HG02763 (cell line): ENCODE results near the gene GPR171.
A peak's percentile ranks its signal among the peaks of the same experiment; 100 is the strongest.

ENCODE experiments used
- ATAC-seq: cut with Tn5 transposase; IDR thresholded peaks from one replicate; pipeline ENCODE4 v1.9.1; 2021; ENCODE audit warnings: mild to moderate bottlenecking, moderate library complexity; ENCODE audit not compliant: unreplicated experiment

The GPR171 gene

DNA sequence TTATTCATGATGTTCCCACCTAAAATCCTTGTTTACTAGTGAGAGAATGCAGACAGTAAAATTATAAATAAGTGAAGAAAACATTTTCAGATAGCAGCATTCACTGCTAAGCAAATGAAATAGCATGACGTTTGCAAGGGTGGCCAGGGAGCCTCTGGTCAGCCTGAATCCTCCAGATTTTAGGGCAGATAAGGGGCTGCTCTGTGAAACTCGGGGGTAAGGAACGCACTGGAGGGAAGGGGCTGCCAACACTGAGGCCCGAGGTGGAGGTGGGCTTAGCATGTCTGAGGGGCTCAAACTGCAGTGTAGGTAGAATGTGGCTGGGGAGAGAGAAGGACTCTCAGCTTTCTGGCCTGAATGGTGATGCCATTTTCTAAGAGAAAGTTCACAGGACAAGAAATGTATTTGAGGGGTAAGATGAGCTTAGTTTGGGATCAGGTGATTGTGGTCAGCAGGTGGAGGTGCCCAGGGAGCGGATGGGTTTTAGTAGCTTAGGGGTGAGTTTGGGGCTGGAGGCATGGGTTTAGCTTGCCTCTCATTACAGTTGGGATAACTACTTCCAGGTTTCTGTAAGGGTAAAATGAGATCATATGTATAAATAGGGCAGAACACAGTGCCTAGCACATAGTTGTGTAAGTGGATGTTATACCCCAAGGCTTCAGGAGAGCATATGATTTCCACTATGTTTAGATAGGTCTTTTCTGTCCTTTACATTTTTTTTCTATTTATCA lies 20.5 kb downstream of the GPR171 start:
- ATAC-seq: no peak

DNA sequence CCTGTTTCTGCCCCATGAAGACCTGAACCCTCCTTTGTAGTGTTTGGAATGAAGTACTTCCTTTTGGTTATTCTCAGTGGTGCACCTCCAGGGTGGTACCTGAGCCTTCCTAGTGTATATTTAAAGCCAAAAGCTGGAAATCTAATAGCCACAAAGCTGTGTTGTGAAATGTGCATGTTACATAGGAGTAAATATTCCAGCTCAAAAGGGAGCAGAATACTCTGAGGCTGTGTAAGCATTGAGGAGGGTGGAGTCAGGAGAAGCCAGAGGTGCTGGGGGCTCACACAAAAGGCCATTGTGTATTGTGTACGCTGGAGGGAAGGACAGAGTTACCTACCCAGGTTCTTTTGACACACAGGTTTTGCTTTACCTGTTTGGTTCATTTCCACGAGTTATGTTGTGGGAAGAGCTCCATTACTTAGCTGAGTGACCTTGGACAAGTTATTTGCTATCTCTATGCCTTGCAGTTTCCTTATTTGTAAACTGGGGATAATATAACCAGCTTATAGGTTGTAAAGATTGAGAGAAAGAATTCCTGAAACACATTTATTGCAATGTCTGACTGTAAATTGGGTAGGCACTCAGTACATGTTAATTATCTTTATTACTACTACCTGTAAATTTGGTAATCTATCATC lies 24.7 kb downstream of the GPR171 start:
- no peak for ATAC-seq

DNA sequence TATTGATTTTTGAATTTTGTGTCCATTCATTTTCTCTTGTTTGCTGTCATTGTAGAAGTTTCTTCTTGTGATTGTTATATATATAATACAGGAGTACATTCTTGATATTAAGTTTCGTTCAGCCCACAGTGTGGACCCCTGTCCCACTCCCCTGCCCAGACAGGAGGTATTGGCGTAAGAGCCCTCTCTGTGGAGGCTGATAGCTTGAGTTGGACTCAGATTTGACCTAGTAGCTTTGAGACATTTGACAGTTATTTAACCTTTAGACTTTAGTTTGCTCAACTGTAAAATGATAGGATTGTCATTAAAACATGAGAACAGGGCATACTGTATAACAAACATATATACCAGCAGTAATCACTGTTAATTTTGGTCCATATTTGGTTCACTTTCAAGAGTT lies 27.1 kb downstream of the GPR171 start:
- no peak for ATAC-seq

DNA sequence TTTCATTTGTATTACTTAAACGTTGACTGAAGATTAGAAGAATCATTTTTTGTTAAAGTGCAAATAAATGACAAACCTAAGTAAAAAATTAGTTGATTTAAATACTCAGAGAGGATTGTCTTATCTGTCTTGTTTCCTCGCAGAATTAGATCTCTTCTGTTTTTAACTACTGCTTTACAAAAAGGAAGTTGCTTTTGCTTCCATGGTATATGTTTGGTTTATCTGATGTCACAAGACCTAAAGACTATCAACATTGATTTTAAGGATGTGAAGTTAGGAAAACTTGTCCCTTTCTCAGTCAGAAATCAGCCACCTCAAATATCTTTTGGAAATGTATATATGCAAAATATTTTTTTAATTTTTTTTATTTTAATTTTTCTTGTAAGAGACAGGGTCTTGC lies 28.7 kb downstream of the GPR171 start:
- no peak for ATAC-seq

DNA sequence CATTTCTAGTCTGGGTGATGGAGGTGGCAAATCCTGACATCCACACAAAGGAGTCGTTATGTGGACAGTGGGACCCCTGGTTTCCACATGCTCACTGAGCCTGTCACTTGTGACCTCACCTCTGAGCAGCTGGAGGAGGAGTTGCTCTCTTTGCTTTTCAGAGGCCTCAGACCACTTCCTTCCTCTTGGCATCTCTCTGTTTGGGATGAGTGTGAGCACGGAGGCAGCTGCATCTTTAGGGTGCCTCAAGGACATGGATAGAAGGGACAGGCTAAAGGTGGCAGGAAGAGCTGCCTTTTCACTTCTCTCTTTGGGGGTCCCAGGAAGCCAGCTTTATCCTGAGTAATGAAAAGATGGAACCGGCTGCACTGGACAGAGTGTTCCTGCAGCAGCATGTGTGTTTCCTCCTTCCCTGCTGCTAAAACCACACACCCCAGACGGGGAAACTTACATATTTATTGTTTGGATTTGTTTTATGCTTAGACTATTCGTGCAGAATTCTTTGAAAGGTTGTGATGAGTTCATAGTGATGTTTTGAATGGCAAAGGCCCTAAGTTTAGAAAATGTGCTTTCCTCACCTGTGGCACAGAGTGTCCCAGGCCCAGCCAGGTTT lies 31.8 kb downstream of the GPR171 start:
- ATAC-seq: peak; percentile 63

DNA sequence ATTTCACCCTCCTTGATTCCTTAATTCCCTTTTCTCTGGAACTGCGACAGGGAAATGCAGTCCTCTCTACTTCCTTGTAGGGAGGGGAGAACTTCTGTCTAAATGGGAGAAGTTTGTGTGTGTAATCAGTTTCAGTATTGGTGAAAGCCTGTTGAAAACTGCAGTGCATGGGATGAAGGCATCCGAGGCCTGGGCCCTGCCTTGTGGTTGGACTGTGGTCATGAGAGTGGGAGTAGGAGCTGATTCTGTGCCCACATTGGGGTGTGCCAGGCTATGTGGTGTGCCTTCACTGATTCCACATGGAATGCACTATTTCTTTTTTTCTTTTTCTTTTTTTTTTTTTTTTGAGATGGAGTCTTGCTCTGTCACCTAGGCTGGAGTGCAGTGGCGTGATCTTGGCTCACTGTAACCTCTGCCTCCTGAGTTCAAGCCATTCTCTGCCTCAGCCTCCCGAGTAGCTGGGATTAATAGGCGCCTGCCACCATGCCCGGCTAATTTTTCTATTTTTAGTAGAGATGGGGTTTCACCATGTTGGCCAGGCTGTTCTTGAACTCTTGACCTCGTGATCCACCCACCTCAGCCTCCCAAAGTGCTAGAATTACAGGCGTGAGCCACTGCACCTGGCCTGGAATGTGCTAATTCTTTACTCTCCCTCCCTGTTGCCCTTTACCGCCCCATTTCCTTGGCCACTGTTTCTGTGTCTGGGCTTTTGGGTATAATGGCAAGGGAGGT lies 32.9 kb downstream of the GPR171 start:
- peak; percentile 37 for ATAC-seq

DNA sequence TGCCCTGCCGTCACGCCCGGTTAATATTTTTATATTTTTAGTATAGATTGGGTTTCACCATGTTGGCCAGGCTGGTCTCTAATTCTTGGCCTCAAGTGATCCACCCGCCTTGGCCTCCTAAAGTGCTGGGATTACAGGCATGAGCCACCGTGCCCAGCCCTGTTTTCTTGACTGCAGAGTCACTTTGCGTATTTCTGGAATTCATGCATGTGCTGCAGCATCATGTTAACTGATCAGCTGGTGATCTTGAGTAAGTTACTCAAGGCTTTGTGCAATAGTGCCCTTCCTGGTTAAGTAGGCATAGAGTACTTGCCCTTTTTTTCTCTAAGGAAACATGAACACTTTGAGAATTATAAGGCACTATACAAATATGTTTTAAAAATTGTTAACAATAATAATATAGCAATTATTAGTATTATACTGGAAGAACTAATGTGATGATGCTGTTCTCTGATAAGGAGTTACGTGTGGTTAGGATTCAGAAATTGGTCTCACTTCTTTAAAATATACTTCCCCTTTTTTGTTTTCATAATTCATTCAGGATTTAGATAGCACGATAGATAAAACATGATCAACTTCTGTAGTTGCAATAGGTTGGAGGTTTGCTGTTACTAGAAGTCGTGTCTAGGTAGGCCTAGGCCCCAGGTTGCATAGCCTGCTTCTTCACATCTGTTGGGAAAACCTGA lies 33.6 kb downstream of the GPR171 start:
- peak; percentile 25 for ATAC-seq

DNA sequence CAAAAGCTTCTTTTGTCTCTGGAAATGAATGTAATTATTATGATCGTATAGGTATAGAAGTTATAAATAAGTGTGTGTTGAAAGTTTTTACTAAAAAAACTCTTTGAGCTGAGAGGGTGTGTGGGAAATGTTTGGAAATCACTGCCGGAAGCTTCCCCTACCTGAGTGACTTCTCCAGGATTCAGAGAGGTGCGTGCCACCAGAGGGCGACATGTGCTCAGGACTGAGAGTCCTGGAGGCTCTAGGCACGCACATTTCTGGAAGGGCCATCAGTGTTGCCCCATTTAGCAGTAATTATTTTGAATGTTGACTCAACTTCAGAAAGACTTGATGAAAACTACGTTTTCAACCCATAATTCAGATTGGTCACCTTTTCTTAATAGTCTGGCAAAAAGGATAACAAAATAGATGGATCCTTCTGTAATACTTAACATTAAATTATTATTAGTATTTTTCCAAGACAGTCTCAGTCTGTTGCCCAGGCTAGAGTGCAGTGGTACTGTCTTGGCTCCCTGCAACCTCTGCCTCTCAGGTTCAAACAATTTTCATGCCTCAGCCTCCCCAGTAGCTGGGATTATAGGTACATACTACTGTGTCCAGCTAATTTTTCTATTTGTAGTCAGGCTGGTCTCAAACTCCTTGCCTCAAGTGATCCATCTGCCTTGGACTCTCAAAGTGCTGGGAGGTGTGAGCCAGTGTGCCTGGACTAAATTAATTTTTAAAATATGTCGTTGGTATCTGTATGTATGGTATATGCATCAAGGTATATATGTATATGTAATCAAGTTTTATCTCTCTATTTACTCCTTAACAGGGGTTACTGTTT lies 34.5 kb downstream of the GPR171 start:
- no peak for ATAC-seq

DNA sequence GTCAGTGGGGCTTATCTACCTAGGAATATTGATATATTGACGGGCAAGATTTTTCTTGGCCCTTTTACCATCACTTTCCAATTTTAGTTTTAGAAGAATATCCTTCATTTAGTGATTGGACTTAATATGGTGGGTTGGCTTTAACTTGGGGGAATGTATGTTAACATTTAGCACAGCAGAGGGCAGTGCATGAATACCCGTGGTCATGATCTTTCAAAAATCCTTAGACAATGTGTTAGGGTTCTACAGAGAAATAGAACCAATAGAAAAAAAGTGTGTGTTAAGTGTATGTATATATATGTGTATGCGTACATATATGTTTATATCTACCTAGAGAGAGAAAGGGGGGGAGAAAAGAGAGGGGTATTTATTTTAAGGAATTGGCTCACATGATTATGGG lies 36.9 kb downstream of the GPR171 start:
- no peak for ATAC-seq

DNA sequence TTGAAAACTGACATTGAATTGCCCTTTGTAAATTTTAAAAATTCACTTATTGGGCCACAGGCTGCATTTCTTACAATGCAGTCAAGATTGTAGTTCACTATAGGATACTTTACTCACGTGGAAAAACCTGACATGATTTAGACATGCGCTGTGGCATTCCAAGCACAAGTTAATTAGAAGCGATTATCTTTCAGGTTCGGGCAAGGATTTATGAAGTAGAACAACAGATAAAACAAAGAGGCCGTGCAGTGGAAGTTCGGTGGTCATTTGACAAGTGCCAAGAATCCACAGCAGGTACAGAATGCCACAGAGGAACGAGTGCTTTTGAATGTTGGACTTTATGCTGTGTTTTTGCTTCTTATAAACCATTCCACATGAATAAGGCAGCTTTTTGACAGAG lies 37.8 kb downstream of the GPR171 start:
- no peak for ATAC-seq

DNA sequence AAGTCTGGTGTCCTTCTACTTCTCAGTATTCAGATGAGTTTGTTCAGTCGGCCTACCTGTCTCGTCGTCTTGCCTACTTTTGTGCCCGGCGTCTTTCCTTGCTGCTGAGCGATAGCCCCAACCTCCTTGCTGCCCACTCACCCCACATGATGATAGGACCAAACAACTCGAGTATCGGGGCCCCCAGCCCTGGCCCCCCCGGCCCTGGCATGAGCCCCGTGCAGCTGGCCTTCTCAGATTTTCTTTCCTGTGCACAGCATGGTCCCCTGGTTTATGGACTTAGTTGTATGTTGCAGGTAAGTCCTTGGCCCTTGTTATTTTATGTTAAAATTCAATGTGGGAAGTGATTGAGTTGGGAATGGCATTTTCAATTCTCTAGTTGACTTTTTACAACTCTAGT lies 43.2 kb downstream of the GPR171 start:
- no peak for ATAC-seq

DNA sequence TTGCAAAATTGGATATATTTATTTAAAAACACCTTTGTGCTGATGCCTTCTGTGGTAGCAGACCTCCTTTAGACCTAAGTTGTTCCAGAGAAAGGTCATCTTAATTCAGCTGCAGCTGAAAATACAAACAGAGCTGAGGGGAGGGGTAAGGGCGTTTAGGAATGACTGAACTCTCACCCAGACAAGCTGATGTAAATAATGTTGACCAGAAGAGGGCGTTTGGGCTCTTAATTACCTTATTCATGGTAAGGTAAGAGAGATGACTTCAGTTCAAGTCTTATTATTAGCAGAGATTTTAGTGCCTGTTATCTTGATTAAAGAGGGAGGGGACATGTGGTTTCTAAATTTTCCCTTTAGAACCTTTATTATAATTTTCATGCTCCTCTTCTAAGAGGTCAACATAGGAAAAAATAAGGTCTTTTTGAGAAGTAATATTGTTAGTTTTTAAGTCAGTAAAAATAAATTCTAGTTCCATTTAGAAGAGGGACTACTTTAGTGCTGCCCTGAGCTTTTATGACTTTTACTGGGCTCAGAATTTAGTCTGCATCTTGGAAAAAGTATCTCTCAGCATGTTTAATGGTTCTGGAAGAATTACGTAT lies 46.3 kb downstream of the GPR171 start:
- ATAC-seq: peak; percentile 66

DNA sequence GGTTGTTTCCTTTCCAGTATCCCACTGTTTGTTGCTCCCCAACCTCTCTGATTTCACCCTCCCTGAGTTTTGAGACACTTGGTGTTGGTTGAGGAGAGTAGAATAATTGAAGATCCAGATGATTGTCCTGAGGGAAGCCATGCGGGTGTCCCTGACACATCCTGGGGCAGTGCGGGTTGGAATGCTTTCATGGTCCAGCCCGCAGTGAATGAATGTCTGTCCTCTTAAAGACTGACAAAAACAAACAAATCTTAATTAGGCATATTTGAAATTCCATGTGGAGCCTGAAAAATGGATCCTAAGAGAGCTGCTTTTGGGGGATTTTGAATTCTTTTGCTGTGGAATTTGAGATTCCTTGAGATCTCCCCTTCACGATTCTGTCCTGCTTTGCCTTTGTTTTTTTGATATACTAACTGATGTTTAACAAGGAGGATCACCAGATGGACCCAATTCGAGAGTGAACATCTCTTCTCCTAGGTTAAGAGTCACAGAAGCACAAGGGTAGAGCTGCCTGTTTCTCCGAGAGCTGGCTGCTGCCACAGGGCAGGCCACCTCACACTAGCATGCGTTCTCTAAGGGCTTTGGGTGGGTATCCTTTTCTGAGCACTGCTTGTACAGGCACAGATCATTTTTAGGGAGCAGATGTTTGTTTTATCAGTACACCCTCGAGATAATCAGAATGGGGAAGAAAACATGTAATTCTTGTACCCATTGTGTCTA lies 47.4 kb downstream of the GPR171 start:
- ATAC-seq: no peak

DNA sequence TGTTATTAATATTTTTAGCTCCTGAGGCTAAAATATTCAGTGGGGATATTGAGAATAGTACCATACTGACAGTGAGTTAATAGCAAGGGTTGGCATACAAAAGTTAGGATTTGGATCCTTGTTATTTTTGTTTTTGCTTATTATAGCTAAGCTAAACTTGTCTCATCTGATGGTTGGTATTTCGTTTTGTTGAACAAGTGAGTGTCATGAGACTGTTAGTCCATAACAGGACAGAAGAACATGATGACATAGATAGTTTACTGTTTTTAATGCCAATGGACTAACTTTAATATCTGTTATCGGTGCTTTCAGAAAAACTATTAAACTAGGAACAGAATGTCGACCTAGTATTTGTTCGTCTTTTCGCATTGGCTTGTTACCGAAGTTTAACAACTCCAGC lies 48.5 kb downstream of the GPR171 start:
- ATAC-seq: no peak

DNA sequence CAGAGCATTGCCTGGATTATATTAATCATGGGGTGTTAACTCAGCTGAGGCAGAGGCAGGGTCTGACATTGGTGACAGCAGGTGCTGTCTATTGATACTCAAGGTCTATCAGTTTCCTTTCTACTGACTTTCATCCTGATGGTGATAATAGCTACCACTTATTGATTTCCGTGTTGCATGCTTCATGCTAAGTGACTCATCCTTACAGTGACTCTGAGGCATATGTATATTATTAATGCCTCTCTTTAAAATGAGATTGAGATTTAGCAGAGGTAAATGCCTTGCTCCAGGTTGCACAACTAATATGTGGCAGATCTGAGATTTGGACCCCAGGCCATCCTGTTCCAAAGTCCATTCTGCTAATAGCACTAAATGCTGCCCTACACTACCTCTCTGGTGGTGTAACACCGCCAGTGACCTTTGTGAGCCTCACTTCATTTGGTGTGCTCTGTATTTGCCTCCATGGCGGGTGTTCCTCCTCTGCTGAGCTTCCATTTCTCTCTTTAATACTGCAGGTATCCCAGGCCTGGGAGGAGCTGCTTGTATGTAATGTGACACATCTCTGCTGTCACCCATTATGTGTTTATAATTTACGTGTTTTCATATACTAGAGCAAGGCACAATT lies 50.4 kb downstream of the GPR171 start:
- ATAC-seq: no peak
